GM19452 (cell line): ENCODE results near the gene NRL.
A peak's percentile ranks its signal among the peaks of the same experiment; 100 is the strongest.

Experiments used
- ATAC-seq: cut with Tn5 transposase; IDR thresholded peaks from one replicate; pipeline ENCODE4 v1.9.1; 2021; ENCODE audit not compliant: unreplicated experiment

NRL gene

DNA sequence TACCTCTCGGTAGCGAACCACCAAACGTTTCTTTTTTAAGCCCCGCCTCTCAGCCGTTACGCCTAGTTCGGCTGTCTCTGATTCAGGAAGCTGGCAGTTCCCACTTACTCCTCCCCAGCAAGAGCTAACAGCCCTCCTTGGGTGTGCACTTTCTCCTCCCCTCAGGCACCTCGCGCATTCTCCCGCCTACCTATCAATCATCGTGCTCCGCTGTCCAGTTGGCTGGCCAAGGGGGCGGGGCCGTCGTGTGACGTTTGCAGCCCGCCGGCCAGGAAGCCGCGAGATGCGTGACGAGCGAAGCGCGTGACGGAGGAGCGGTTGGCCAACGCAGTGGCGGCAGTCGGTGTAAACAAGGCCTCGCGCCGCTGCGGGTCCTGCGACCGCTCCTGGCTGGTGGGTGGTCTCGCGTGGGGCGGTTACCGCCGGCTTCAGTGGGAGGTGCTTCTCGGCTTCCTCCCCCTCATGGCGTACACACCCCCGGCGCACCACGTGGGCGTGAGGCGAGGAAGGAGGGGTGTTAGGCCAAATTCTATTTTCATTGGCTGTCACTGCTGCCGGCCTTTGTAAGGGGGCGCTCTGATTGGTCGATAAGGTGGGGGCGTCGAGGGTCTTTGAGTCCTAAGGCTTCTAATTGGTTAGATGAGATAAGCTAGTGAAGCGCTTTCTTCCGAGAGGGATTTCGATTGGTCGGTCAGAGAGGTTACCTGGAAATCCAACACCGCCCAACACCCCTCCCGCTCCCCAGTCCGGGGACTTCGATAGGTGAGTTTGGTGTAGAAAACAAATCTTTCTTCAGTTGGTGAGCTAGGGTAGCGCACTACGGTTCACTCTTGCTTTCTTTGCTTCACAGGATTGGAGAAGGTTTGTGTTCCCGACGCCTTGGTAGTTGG, at the start of gene NRL, which contains the start of gene DCAF11:
Gene NRL, minus strand, starts transcription at position 418 of the 890 bp plus-strand sequence. CDS start 32,101 bp downstream, outside the sequence.
Gene DCAF11, plus strand, starts transcription at position 246 of the 890 bp plus-strand sequence. CDS start 818 bp downstream, outside the sequence.
- peak; percentile 84 for ATAC-seq

DNA sequence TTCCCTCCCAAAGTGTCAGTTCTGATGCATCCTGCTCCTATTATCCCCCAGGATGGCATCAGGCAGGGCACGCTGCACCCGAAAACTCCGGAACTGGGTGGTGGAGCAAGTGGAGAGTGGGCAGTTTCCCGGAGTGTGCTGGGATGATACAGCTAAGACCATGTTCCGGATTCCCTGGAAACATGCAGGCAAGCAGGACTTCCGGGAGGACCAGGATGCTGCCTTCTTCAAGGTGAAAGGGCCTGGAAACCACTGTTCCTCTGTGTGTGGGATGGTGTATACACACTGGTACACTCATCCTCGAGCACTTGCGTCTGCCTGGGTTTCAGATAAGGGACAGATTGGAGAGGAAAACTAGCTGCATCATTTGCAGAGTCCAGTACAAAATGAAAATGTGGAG, 47.3 kb upstream of the NRL start:
- ATAC-seq = no peak

DNA sequence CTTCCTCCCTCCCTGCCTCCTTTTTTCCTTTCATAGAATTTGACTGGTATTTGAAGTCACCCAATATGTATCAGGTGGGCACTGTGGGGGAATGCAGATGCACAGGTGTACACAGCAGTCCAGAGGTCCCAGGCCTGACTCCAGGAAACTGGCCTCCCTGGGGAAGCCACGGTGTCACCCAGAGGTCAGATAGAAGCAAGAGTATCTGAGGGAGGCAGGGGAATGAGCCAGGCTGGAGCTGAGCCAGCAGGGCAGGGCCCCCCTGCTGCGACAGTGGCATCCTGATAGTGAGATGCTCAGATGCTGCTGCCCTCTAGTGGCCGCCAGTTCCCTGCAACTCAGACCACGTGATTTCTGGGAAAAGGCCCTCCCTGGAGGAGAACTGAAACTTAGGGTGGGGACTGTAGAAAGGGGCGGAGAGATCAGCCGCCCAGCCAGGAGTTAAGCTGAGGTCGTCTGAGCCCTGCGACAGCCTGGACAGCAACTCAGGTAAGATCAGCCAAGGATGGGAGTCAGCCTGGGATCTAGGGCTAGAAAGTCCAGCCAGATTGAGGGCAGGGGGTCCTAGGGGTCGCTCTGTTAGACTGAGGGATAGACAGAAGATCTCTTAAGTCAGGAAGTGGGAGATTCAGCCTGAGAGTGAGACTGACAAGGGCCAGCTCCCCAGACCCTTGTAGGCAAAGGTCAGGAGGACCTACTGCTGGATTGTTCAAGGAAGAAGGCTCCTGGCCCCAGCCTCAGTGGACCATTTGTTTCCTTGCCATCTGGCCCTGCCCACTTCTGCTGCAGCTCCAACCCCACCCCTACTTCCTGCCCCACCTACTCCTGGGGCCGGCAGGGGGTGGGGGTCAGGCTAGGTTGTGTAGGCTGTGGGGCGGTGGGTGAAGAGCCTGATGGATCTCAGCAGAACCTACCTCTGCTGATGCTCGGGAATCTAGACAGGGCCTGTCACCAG, 46.4 kb upstream of the NRL start, which contains the start of gene IRF9:
Gene IRF9, plus strand, starts transcription at position 416 of the 955 bp plus-strand sequence. CDS start 880 bp downstream, outside the sequence.
- peak; percentile 81 for ATAC-seq

DNA sequence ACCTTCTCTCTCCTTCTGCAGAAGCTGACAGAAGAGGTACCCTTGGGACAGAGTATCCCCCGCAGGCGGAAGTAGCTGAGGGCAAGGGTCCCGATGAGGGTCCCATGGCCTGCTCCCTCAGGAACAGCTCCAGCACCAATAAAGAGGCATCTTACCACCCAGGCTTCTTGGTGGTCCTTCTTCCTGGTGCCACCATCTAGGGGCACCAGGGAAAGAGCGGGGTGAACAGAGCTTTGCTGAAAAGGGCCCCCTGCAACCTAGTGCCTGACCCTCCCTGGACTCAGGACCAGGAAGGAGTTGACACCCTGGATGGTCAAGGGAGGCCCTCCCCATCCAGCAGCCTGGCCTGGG, 45.7 kb upstream of the NRL start:
- ATAC-seq = no peak

DNA sequence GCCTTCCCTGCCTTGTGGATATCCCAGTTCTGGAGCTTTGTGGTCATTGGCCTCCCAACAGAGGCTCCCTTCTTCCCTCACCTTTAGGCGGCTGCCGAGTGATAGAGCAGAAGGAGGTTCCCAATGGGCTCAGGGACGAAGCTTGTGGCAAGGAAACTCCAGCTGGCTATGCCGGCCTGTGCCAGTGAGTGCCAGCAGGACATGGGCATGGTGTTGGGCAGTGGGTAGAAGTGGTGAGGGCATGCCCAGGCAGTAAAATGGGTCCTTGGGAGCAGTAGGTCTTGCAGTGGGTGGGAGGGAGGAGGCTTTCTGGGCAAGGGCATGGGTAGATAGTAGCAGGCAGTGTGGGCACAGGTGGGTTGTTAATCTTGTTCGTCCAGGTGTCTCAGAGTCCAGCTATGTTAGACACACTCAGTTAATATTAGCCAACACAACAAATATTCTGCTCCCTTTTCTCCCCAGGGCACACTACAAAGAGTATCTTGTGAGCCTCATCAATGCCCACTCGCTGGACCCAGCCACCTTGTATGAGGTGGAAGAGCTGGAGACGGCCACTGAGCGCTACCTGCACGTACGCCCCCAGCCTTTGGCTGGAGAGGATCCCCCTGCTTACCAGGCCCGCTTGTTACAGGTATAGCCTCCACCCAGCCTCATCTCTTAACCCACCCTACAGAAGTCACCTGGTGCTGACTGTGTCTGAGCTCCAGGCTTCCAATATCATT, 45.2 kb upstream of the NRL start:
- ATAC-seq = no peak

DNA sequence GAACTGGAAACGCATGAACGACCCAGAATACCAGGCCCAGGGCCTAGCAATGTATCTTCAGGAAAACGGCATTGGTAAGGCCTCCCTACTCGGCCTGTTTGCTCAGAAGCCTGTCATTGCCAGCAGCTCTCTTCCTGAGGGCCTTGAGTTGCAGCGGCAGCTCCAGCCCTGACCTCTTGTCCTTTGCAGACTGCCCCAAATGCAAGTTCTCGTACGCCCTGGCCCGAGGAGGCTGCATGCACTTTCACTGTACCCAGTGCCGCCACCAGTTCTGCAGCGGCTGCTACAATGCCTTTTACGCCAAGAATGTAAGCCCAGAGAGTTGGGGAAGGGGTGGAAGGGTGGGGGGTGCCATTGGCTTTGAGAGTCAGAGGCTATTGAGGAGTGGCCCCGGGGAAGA, 42.6 kb upstream of the NRL start:
- no peak for ATAC-seq

DNA sequence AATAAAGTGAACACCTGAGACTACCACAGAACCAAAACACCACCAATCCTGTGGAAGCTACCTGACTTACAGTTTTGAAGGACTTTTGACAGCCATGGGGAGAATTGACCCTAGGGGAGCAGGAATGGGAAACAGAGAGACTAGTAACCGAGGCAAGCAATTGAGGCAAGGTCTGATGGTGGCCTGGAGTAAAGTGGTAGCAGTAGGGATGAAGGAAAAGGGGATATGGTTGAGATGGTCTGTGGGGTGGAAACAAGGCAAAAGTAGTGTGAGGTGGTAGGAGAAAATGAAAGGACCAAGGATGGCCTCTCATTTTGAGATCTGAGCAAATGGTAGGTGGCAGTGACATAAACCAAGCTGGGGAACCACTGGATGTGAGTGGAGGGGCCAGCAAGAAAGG, 42.1 kb upstream of the NRL start:
- ATAC-seq = no peak

DNA sequence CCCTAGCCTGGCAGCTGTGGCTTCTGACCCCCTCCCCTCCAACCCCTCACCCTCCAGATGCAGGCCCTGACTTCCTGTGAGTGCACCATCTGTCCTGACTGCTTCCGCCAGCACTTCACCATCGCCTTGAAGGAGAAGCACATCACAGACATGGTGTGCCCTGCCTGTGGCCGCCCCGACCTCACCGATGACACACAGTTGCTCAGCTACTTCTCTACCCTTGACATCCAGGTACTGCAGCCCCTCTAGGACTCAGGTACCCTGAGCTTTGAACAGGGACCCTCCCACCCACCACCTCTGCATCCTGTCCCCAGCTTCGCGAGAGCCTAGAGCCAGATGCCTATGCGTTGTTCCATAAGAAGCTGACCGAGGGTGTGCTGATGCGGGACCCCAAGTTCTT, 40.4 kb upstream of the NRL start:
- no peak for ATAC-seq

DNA sequence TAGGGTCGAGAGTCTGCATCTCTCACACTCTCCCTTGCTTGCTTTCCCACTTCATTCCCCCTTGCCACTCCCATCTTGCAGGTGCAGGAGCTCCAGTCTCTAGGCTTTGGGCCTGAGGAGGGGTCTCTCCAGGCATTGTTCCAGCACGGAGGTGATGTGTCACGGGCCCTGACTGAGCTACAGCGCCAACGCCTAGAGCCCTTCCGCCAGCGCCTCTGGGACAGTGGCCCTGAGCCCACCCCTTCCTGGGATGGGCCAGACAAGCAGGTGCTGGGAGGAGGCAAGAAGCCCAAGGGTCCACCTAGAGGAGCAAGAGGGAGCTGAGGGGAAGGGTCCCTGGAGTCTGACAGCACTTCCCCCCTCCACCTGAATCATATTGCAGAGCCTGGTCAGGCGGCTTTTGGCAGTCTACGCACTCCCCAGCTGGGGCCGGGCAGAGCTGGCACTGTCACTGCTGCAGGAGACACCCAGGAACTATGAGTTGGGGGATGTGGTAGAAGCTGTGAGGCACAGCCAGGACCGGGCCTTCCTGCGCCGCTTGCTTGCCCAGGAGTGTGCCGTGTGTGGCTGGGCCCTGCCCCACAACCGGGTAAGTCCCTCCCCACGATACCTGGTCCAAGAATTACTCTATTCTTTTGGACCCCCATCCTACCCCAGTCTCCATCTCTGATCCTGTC, 36.8 kb upstream of the NRL start:
- no peak for ATAC-seq

DNA sequence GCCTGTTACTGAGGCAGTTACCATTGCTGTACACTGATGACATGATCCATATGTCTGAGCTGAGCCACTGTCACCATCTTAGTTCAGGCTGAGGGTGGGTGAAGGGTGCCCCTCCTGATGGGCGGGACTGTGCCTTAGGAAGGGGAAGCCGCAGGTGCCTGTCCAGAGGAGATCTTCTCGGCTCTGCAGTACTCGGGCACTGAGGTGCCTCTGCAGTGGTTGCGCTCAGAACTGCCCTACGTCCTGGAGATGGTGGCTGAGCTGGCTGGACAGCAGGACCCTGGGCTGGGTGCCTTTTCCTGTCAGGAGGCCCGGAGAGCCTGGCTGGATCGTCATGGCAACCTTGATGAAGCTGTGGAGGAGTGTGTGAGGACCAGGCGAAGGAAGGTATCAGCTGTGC, 36.2 kb upstream of the NRL start:
- no peak for ATAC-seq

DNA sequence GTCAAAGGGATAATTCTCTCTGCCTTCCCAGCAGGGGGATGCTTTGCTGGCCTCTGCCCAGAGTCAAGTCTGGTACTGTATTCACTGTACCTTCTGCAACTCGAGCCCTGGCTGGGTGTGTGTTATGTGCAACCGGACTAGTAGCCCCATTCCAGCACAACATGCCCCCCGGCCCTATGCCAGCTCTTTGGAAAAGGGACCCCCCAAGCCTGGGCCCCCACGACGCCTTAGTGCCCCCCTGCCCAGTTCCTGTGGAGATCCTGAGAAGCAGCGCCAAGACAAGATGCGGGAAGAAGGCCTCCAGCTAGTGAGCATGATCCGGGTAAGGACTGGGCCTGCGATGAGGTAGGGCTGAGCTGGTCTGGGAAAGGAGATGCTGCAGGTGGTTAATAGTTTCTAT, 35.8 kb upstream of the NRL start:
- no peak for ATAC-seq

DNA sequence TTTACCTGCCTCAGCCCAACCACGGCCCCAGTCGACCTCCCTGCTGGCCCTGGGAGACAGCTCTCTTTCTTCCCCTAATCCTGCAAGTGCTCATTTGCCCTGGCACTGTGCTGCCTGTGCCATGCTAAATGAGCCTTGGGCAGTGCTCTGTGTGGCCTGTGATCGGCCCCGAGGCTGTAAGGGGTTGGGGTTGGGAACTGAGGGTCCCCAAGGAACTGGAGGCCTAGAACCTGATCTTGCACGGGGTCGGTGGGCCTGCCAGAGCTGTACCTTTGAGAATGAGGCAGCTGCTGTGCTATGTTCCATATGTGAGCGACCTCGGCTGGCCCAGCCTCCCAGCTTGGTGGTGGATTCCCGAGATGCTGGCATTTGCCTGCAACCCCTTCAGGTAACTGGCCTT, 35.3 kb upstream of the NRL start:
- ATAC-seq = no peak

DNA sequence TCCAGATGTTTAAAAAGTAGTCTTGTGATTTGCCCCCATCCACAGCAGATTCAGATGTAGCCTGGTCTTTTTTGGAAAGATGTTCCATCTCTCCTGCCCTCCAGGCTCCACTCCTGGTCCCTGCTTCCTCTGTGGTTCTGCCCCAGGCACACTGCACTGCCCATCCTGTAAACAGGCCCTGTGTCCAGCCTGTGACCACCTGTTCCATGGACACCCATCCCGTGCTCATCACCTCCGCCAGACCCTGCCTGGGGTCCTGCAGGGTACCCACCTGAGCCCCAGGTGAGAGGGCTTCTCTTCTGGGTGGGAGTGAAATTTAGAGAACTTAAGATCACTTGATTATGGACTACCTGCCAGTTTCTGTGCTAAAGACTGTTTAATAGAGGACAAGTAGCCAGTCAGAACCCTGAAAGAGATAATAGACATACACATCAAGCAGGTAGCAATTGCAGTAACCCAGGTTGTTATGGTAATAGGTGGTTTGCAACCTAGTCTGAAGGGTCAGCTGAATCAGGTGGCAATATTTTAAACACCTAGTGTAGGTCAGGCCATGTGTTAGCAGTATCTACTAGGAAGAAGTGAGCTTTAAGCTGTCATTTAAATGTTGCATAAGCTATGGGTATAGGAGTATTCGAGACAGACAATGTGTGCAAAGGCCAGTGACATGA, 34.7 kb upstream of the NRL start:
- ATAC-seq = no peak

DNA sequence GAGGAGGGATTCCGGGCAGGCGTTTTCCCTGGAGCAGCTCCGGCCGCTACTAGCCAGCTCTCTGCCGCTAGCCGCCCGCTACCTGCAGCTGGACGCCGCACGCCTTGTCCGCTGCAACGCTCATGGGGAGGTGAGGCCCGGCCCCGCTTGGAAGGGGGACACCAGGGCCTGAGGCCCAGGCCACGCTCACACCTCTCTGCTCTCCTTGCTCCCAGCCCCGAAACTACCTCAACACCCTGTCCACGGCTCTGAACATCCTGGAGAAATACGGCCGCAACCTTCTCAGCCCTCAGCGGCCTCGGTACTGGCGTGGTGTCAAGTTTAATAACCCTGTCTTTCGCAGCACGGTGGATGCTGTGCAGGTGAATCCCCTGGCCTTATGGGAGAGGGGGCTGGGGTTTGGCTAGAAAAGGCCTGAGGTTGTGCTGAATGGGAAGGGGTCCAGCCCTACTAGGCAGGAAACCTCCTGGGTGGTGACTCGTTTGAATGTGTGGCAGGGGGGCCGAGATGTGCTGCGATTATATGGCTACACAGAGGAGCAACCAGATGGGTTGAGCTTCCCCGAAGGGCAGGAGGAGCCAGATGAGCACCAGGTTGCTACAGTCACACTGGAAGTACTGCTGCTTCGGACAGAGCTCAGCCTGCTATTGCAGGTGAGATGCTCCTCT, 33.1 kb upstream of the NRL start:
- ATAC-seq = no peak

DNA sequence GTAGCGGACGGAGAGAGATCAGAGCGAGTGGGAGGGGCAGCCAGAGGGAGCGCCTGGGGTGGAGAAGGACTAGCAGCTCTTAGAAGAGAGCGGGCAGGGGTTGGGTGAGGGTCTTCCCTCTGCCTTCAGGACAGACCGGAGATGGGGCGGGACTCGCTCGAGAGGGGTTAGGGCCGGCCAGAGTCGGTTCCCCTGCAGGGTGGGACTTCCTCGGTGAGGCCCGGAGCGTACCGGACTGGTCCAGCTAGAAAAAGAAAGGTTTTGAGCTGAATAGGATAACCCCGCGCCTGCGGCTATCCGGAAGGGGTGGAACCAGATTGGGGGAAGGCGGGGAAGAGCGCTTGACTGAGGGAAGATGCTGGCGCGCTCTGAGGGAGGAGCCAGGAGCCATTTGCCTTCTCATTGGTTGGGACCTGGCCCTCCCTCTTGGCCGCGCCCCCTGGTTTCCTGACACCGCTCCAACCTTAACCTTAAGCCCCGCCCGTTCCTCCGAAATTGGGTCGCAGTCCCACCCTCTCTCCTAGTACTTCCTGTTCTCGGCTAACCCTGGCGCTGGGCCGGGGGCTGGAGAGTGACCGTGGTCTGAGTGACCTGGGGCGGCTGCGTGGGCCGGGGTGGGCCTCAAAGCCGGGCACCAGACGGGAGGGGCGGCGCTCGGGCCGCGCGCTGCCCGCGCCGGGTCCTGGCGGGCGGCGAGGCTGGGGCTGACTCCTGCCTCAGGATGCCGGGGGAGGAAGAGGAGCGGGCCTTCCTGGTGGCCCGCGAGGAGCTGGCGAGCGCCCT, 32.4 kb upstream of the NRL start, which contains the start of gene RNF31:
Gene RNF31, plus strand, starts transcription at position 521 of the 783 bp plus-strand sequence. Its CDS starts 201 bp downstream, at position 722.
- peak; percentile 78 for ATAC-seq

DNA sequence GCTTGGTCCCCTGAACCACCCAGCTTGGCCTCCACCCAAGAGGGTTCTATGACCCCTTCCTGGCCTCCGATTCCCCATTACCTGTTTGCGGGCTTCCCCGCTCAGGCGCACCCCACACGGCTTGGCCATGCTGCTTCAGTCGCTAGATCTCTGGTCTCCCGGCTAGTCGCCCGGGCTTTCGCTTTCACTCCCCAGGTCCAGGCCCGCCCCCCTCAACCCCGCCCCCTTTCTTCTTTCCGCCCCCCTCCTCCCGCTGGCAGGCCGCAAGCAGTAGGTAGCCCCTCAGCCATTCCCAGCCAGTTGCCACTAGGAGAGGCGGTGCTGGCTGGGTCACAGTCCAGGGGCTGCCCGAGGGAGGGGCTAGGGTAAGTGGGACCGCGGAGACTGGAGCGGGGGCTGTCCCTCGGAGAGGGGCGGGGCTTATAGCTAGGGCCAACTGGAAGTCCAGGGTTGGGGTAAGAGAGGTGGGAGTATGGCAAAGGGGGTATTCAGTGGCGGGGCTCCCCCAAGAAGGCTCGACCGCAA, 31.8 kb upstream of the NRL start, which contains the start of gene PSME2:
Gene PSME2, minus strand, starts transcription at position 158 of the 525 bp plus-strand sequence. Its CDS starts 29 bp downstream, at position 129.
- peak; percentile 56 for ATAC-seq

DNA sequence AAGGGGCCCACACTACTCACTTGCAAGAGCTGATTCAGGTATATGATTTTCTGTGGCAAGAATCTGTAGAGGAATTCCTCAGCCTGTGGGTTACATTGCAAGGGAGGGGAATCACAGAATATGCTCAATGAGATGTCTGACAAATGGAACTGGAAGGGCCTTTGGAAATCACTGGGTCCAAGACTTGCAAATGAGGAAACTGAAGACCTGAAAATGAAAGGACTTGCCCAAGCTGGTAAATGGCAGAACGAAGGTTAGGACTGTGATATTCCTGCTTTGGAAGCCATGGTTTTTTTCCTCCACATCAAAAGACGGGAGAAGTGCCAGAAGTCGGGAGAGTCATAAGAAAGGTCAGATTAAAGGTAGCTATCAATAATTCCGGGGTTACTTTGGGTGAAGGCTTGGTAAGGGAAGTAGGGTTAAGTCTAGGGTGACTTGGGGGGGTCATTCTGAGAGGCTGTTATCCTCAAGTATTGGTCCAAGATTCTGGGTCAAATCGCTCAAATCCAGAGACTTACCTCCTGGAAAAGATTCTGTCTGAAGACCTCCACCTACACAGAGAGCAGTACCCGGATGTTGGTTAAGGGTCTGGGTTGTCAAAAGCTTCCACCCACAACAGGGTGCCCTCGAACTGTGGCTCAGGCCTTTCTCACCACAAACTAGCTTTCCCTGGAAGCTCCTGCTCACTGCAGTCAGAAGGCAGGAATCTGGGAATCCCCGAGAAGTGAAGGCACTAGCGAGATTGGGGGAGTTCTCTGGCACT, 31.1 kb upstream of the NRL start:
- ATAC-seq = no peak
